Jurkat, Clone E6-1 (cell line): ENCODE data around the gene LSM4.
A peak's percentile ranks its signal among the peaks of the same experiment; 100 is the strongest.

ENCODE experiments used
- DNase-seq: peaks from one replicate; pipeline ENCODE4 v3.0.0-alpha.2; 2011; ENCODE audit warnings: low read depth, low spot score
- H3K4me3 ChIP-seq: 2 replicates; pipeline ENCODE4 v1.5.1; 2011; ENCODE audit warnings: mild to moderate bottlenecking, low read length, control low read depth, moderate library complexity

The LSM4 gene

GRCh38 chr19:18282021-18282787 is 40.7 kb downstream of the LSM4 start:
- DNase-seq = no peak
- H3K4me3 ChIP-seq = peak overlapping the region; percentile 70

GRCh38 chr19:18281082-18282020 is 41.5 kb downstream of the LSM4 start, which contains the start of gene JUND:
JUND (minus strand) TSS chr19:18281622; CDS start chr19:18281484, 138 bp downstream.
- peak; percentile 94 for DNase-seq
- H3K4me3 ChIP-seq = peak within 1 kb of the TSS; percentile 79

GRCh38 chr19:18280247-18281081 is 42.4 kb downstream of the LSM4 start:
- H3K4me3 ChIP-seq = peak overlapping the region; percentile 79
- DNase-seq = peak; percentile 78

GRCh38 chr19:18279516-18280246 is 43.2 kb downstream of the LSM4 start:
- peak; percentile 91 for DNase-seq
- H3K4me3 ChIP-seq = peak overlapping the region; percentile 79

GRCh38 chr19:18279266-18279515 is 43.7 kb downstream of the LSM4 start:
- H3K4me3 ChIP-seq = peak overlapping the region; percentile 79
- DNase-seq = no peak

- no peak for DNase-seq
- peak overlapping the region; percentile 79 for H3K4me3 ChIP-seq
These were observed 44.2 kb downstream of the LSM4 start for GRCh38 chr19:18278521-18279265.

GRCh38 chr19:18274781-18275356 is 48.0 kb downstream of the LSM4 start:
- DNase-seq = no peak
- no peak overlapping the region for H3K4me3 ChIP-seq

- DNase-seq = no peak
- no peak within 1 kb of the TSS for H3K4me3 ChIP-seq
These were observed 48.6 kb downstream of the LSM4 start, which contains the start of gene IQCN for GRCh38 chr19:18274219-18274780. IQCN (minus strand) TSS chr19:18274452; CDS start chr19:18269478, 4,974 bp downstream.

- DNase-seq = no peak
These were observed 49.2 kb downstream of the LSM4 start for GRCh38 chr19:18273561-18274218.

GRCh38 chr19:18271433-18271841 is 51.4 kb downstream of the LSM4 start:
- H3K4me3 ChIP-seq = no peak overlapping the region
- no peak for DNase-seq

More at GRCh38 chr19:18273561-18274218, 49.2 kb downstream of the LSM4 start:
- no peak overlapping the region for H3K4me3 ChIP-seq

- H3K4me3 ChIP-seq = no peak overlapping the region
- no peak for DNase-seq
These were observed 52.5 kb downstream of the LSM4 start for GRCh38 chr19:18270326-18270725.

- no peak for DNase-seq
- no peak overlapping the region for H3K4me3 ChIP-seq
These were observed 53.7 kb downstream of the LSM4 start for GRCh38 chr19:18269070-18269723.

- H3K4me3 ChIP-seq = no peak overlapping the region
- no peak for DNase-seq
These were observed 55.8 kb downstream of the LSM4 start for GRCh38 chr19:18266771-18267686.

- H3K4me3 ChIP-seq = peak overlapping the region; percentile 20
- DNase-seq = peak; percentile 84
These were observed 57.3 kb downstream of the LSM4 start for GRCh38 chr19:18265582-18265981.

- peak overlapping the region; percentile 20 for H3K4me3 ChIP-seq
- DNase-seq = no peak
These were observed 57.8 kb downstream of the LSM4 start for GRCh38 chr19:18264971-18265540.
